NCI-H187 treated with DMSO at 0.1 percent for 48 hours (cell line): ENCODE results near the gene NUDT12.

Experiments
- DNase-seq: peaks from one replicate; lab custom pipeline; 2025; lab: John Stamatoyannopoulos, UW

NUDT12 gene

GRCh38 chr5:103541114-103541513 lies 21.5 kb downstream of the NUDT12 start:
- no peak for DNase-seq

- DNase-seq = no peak
These were observed 22.9 kb downstream of the NUDT12 start for GRCh38 chr5:103539376-103540330.

GRCh38 chr5:103532086-103532734 lies 30.4 kb downstream of the NUDT12 start:
- no peak for DNase-seq

- DNase-seq = no peak
These were observed 36.2 kb downstream of the NUDT12 start for GRCh38 chr5:103526164-103526915.

GRCh38 chr5:103525361-103525760 lies 37.2 kb downstream of the NUDT12 start:
- no peak for DNase-seq

- DNase-seq = no peak
These were observed 39.3 kb downstream of the NUDT12 start for GRCh38 chr5:103523319-103523718.

- DNase-seq = no peak
These were observed 40.0 kb downstream of the NUDT12 start for GRCh38 chr5:103522586-103522985.

GRCh38 chr5:103519550-103519949 lies 43.0 kb downstream of the NUDT12 start:
- DNase-seq = no peak

- no peak for DNase-seq
These were observed 48.2 kb downstream of the NUDT12 start for GRCh38 chr5:103514371-103514770.

GRCh38 chr5:103513701-103514100 lies 48.9 kb downstream of the NUDT12 start:
- DNase-seq = no peak

- no peak for DNase-seq
These were observed 50.1 kb downstream of the NUDT12 start for GRCh38 chr5:103512500-103512899.

- DNase-seq = no peak
These were observed 51.1 kb downstream of the NUDT12 start for GRCh38 chr5:103511554-103511885.

- no peak for DNase-seq
These were observed 51.6 kb downstream of the NUDT12 start for GRCh38 chr5:103510851-103511553.

- no peak for DNase-seq
These were observed 56.8 kb downstream of the NUDT12 start for GRCh38 chr5:103505581-103506305.

GRCh38 chr5:103503066-103503465 lies 59.5 kb downstream of the NUDT12 start:
- no peak for DNase-seq

- no peak for DNase-seq
These were observed 59.9 kb downstream of the NUDT12 start for GRCh38 chr5:103502662-103503061.
